ENCODE measurements around the gene OR5AU1.

Gene OR5AU1

GRCh38 chr14:21192875-21193535 is 37.1 kb upstream of the OR5AU1 start:
- H3K4me3 ChIP-seq (replicated peaks; ENCODE audit: low read depth, low read length) = no peak overlapping the region

GRCh38 chr14:21192447-21192822 is 36.6 kb upstream of the OR5AU1 start:
- TF ChIP-seq CTCF (IDR thresholded peaks at IDR 0.05; ENCODE audit: low read depth, low read length, missing control alignments) = no peak
- no peak for DNase-seq (ENCODE audit: extremely low read depth, low read depth)
- no peak overlapping the region for H3K4me3 ChIP-seq (replicated peaks; ENCODE audit: low read depth, low read length)

More at GRCh38 chr14:21192875-21193535, 37.1 kb upstream of the OR5AU1 start:
- DNase-seq (ENCODE audit: extremely low read depth, low read depth) = no peak
- TF ChIP-seq CTCF (IDR thresholded peaks at IDR 0.05; ENCODE audit: low read depth, low read length, missing control alignments) = no peak

- no peak for DNase-seq (ENCODE audit: extremely low read depth, low read depth)
- no peak for TF ChIP-seq CTCF (IDR thresholded peaks at IDR 0.05; ENCODE audit: low read depth, low read length, missing control alignments)
- H3K4me3 ChIP-seq (replicated peaks; ENCODE audit: low read depth, low read length) = no peak overlapping the region; the same call in 1 of the 2 replicates
These were observed 36.1 kb upstream of the OR5AU1 start for GRCh38 chr14:21191809-21192446.

- TF ChIP-seq CTCF (IDR thresholded peaks at IDR 0.05; ENCODE audit: low read depth, low read length, missing control alignments) = no peak
- no peak for DNase-seq (ENCODE audit: extremely low read depth, low read depth)
- H3K4me3 ChIP-seq (replicated peaks; ENCODE audit: low read depth, low read length) = no peak overlapping the region
These were observed 35.5 kb upstream of the OR5AU1 start for GRCh38 chr14:21191261-21191808.

- no peak for TF ChIP-seq CTCF (IDR thresholded peaks at IDR 0.05; ENCODE audit: low read depth, low read length, missing control alignments)
- DNase-seq (ENCODE audit: extremely low read depth, low read depth) = no peak
- H3K4me3 ChIP-seq (replicated peaks; ENCODE audit: low read depth, low read length) = no peak overlapping the region
These were observed 29.6 kb upstream of the OR5AU1 start for GRCh38 chr14:21185491-21185890.

- no peak for DNase-seq (ENCODE audit: extremely low read depth, low read depth)
- no peak overlapping the region for H3K4me3 ChIP-seq (replicated peaks; ENCODE audit: low read depth, low read length)
- no peak for TF ChIP-seq CTCF (IDR thresholded peaks at IDR 0.05; ENCODE audit: low read depth, low read length, missing control alignments)
These were observed 28.4 kb upstream of the OR5AU1 start for GRCh38 chr14:21184254-21184653.

Data from HFF-Myc (cell line).